Activated CD8-positive, alpha-beta memory T cell treated with anti-CD3 and anti-CD28 coated beads, Interleukin-2, amount 50 U/mL, for 1 hour (primary cell): ENCODE results near the gene ARVCF.
A peak's percentile ranks its signal among the peaks of the same experiment; 100 is the strongest.

Source experiments
- DNase-seq: peaks from one replicate; pipeline ENCODE4 v3.0.0-alpha.2; 2020; ENCODE audit errors: extremely low read depth

The ARVCF gene

GRCh38 chr22:20016734-20017621, at the start of gene ARVCF:
TSS of gene ARVCF (minus strand) at chr22:20016823. CDS start at chr22:19990794, 26,029 bp downstream.
- peak; percentile 61 for DNase-seq

GRCh38 chr22:20065896-20066616, 49.4 kb upstream of the ARVCF start:
- no peak for DNase-seq

GRCh38 chr22:20064545-20065262, 48.1 kb upstream of the ARVCF start:
- DNase-seq, result no peak

GRCh38 chr22:20064140-20064480, 47.5 kb upstream of the ARVCF start:
- DNase-seq, result no peak

- DNase-seq, result no peak
These were observed 46.9 kb upstream of the ARVCF start for GRCh38 chr22:20063271-20064139.

GRCh38 chr22:20062766-20063083, 46.1 kb upstream of the ARVCF start:
- DNase-seq, result no peak

GRCh38 chr22:20062043-20062765, 45.6 kb upstream of the ARVCF start:
- no peak for DNase-seq

GRCh38 chr22:20061481-20061861, 44.8 kb upstream of the ARVCF start:
- no peak for DNase-seq

- no peak for DNase-seq
These were observed 44.3 kb upstream of the ARVCF start for GRCh38 chr22:20060700-20061480.

- DNase-seq, result no peak
These were observed 42.6 kb upstream of the ARVCF start for GRCh38 chr22:20058989-20059770.

GRCh38 chr22:20057596-20058268, 41.1 kb upstream of the ARVCF start:
- no peak for DNase-seq

- DNase-seq, result no peak
These were observed 40.2 kb upstream of the ARVCF start for GRCh38 chr22:20056696-20057386.

- DNase-seq, result no peak
These were observed 39.5 kb upstream of the ARVCF start for GRCh38 chr22:20056161-20056560.

- DNase-seq, result no peak
These were observed 39.0 kb upstream of the ARVCF start for GRCh38 chr22:20055654-20056053.

GRCh38 chr22:20055144-20055543, 38.5 kb upstream of the ARVCF start:
- DNase-seq, result no peak

- no peak for DNase-seq
These were observed 37.9 kb upstream of the ARVCF start for GRCh38 chr22:20054485-20054884.

- no peak for DNase-seq
These were observed 37.4 kb upstream of the ARVCF start for GRCh38 chr22:20054034-20054427.

- no peak for DNase-seq
These were observed 36.9 kb upstream of the ARVCF start for GRCh38 chr22:20053407-20054033.
